HG03439 (cell line): ENCODE data around the gene ATF6B.
"Not testable (repeated sequence)": the region's sequence is repeated elsewhere in the genome, so short reads cannot be mapped to it uniquely, and the experiment has no call there.

Experiments
- ATAC-seq: cut with Tn5 transposase; IDR thresholded peaks from one replicate; pipeline ENCODE4 v1.9.1; 2021; ENCODE audit warnings: mild to moderate bottlenecking, moderate library complexity; ENCODE audit not compliant: unreplicated experiment

Gene ATF6B

DNA sequence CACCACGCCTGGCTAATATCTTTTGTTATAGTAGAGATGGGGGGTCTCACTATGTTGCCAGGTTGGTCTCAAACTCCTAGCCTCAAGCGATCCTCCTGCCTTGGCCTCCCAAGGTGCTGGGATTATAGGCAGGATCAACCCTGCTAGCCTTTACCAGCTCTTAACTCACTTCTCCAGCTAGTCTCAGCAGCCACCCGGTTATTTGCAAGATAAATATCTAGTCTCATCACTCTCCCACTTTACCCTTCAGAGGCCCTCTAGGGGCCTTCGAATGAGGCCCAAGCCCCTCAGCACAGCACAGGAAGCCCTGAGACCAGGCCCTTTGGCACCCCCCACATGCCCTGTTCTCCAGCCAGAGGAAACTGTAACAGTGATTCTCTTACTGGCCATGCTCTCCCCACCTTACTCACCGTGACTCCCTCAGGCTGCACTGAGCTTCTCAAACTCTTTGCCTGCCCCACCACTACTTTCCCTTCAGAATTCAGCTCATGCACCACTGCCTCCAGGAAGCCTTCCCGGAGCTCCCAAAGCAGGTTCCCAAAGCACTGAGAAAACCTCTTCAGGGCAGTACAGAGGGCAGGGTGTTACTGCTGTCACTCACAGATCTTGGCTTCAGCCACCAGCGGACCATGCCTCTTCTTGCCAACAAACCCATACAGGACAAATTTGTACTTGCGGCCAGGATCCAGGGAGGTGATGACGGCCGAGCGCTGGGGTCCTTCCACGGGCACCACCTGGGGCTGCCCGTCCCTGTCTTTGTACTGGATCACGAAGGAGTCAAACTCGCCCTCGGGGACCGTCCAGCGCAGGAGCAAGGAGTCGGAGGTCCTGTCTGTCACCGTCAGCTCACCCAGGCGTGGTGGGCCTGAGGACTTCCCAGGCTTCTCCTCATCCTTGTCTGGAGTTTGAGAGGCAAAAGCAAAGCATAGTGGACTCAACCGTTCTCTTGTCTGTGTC, 44.0 kb downstream of the ATF6B start:
- no peak for ATAC-seq

DNA sequence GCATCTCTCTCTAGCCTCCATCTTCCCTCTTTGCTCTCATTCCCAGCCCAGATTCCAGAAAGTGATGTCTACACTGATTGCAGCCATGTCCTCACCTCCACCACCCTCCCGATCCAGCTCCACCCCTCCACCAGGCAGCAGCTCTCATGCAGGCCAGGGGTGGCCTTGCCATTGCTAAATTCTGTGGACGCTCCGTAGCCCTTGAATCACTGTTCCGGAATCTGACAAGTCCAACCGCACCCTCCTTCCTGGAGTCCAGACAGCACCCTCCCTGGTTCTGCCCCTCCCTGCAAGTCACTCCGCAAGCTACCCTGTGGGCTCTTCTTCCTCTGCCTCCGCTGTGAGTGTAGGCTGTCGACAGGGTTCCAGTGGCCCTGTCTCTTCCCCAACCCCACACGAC, 45.1 kb downstream of the ATF6B start:
- no peak for ATAC-seq

GRCh38 chr6:32082478-32082877, 45.6 kb downstream of the ATF6B start:
- no peak for ATAC-seq

- ATAC-seq: no peak
These were observed 46.7 kb downstream of the ATF6B start for GRCh38 chr6:32081168-32081990.

- ATAC-seq: no peak
These were observed 48.3 kb downstream of the ATF6B start for GRCh38 chr6:32079566-32080290.

DNA sequence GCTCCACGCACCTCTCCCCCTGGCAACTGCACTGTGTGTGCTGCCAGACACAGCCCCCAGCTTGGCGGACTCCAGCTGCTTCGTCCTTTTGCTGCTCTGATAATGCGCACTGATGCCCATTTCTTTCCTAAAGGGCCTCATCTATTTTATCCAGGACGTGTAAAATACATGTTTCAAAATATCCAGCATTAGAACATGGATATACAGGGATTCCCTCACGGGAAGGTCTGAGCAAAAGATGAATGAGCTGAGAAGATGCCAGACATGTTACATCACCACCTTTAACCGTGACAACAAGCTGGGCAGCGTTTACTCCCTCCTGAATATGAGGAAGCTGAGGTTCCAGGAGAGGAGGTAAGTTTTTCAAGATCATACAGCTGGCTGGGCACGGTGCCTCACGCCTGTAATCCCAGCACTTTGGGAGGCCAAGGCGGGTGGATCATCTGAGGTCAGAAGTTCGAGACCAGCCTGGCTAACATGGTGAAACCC, 51.7 kb downstream of the ATF6B start:
- ATAC-seq: no peak

DNA sequence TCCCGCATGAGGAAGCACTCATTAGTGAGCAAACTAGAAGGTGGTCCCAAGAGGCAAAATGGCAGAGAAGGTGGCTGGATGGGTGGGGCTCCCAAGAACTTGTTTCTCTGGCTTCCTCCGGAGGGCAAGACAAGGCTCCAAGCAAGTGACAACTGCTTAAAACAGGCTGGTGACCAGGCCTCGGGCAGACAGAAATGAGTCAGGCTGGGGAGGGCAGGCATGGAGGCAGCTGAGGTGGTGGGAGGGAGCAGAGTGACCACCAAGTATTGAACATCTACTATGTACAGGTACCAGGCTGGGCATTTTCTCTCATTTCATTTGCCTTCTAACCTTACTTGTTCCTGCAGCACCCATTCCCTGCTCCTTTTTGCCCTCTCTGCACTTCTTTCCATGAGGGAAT, 52.3 kb downstream of the ATF6B start:
- no peak for ATAC-seq

DNA sequence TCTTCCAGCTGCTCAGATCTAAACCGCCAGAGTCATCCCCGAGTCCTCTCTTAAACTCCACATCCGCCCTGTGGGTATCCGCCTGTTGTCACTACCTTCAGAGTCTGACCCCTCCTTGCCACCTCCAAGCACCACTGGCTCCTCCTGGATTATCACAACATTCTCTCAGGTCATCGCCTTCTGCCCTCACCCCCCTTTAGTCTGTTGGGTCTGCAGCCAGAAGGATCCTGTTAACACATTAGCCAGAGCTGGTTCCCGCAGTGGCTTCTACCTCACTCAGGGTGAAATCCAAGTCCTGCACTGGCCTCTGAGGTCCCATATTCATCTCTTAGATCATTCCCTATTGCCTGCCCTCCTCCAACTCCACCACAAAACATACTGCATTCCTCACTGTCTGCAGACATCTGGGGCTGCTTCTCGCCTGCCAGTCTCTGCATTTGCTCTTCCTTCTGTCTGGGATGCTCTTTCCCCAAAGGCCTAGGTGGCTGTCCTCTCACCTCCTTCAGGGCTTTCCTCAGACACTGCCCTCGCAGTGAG, 53.0 kb downstream of the ATF6B start:
- no peak for ATAC-seq

- no peak for ATAC-seq
These were observed 54.4 kb downstream of the ATF6B start for GRCh38 chr6:32073613-32074012.

DNA sequence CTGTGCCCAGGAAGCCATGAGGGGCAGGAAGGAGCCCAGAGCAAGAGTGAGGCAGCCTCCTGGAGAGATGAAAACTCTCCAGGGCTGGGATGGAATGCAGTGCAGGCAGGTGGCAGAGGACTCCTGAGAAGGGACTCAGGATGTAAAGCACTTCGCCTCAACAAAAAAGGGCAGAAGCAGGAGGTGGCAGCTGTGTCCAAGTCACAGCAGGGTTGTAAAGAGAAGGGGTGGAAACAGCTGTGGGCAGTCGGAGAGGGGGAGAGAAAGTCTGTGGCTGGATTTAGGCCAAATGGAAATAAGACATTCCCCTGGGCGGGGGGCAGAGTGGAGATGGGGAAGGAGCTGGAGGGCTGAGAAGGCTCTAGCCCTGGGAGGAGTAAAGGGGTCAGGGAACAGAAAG, 54.9 kb downstream of the ATF6B start:
- ATAC-seq: no peak

DNA sequence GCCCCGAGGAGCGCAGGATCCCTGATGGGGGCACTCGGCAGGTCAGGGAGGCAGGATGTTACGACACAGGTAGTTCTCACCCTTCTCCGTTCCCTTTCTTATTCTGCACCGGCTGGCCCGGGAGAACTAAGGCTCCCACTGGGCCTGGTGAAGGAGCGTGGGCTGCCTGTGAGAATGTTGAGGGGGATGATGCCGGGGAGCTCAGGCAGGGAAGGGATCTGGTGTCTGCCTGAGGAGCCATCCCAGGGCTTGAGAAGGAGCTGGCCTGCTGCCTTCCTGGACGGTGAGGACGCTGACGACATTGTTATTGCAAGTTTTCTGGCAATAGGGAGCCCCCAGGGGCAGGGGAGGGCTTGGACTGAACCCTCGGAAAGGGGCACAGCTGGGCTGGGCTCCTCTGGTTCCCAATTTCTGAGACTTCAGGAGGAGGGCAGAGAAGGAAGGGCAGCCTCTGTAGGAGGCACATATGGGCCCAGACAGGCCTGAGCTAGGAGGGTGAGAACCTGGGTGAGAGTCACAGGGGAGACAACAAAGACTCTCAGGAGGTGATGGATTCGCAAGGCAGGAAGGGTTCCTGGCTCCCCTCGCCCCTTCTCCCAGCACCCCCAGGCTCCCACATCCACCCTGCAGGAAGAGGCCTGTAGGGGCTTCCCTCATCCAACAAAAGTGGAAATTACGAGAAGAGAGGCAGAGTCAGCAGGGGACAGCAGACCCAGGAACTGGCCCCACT, 57.1 kb downstream of the ATF6B start:
- no peak for ATAC-seq

GRCh38 chr6:32069878-32070515, 58.0 kb downstream of the ATF6B start:
- no peak for ATAC-seq

GRCh38 chr6:32069460-32069859, 58.6 kb downstream of the ATF6B start:
- ATAC-seq: no peak

GRCh38 chr6:32068867-32069266, 59.2 kb downstream of the ATF6B start:
- ATAC-seq: no peak

DNA sequence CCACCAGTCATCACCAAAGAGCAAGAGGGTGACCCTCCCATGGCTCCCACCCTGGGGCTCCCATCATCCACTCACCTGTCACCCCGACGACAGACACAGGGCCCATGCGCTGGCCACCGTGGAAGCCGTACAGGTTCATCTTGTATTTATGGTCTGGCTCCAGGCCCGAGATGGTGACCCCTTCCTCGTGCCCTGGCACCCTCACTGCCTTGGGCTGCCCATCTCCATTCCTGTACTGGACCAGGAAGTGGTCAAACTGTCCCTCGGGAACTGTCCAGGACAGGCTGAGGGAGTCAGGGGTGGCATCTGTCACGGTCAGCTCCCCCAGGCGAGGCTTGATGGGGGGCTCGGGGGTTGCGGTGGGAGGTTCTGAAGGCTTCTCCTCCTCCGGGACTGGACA, 59.7 kb downstream of the ATF6B start:
- ATAC-seq: not testable (repeated sequence)

DNA sequence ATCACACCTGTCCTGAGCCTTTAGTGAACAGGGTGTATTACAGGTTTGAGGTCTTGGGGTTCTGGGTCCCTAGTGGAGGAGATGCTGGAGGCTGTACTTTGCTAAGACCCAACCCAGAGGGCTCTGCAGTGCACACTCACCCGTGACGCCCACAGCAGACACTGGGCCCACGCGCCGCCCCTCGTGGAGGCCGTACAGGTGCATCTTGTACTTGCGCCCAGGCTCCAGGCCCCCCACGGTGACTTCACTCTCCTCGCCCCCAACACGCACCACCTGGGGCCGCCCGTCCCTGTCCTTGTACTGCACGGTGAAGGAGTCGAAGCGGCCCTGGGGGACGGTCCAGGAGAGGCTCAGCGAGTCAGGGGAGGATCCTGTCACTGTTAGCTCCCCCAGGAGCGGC, 60.5 kb downstream of the ATF6B start:
- ATAC-seq: not testable (repeated sequence)
